Right cardiac atrium (tissue), 5 donors: ENCODE data around the gene SKIC2. TPM values are rescaled to one million over a fixed set of nuclear protein-coding genes. Genes with fewer than 3 reads are reported as not detected.
"Not testable (repeated sequence)": the region's sequence is repeated elsewhere in the genome, so short reads cannot be mapped to it uniquely, and the experiment has no call there.

ENCODE experiments used
- ATAC-seq, 2 donors: fragments of 200-7000 bp; cut with Tn5 transposase; one replicate each; pipeline versions ENCODE4 v1.8.0 to v1.9.1; 2020; ENCODE audit warnings: moderate library complexity in 2 of 2, mild to moderate bottlenecking in 1 of 2
- DNase-seq, 3 donors: peaks; one replicate each; pipeline ENCODE4 v3.0.0-alpha.2; 2020
- H3K27ac ChIP-seq: one replicate; pipeline ENCODE4 v1.5.1; 2013; ENCODE audit warnings: mild to moderate bottlenecking, low read length, control low read depth, moderate library complexity
- H3K27me3 ChIP-seq: one replicate; pipeline ENCODE4 v1.6.1; 2013; ENCODE audit not compliant: control insufficient read depth, insufficient read depth
- H3K4me1 ChIP-seq: one replicate; pipeline ENCODE4 v1.6.1; 2013; ENCODE audit warnings: low read length; ENCODE audit not compliant: control insufficient read depth, insufficient read depth
- H3K4me3 ChIP-seq: one replicate; pipeline ENCODE4 v1.5.1; 2013; ENCODE audit warnings: low read length, control low read depth
- H3K9me3 ChIP-seq: one replicate; pipeline ENCODE4 v1.6.1; 2013; ENCODE audit warnings: low read length; ENCODE audit not compliant: control insufficient read depth
- WGBS: extraction: QIAGEN DNeasy Blood & Tissue Kit; methylation state at CpG from one replicate; pipeline ENCODE4 v1.1.7; 2013; 5-methylcytosine and 5-hydroxymethylcytosine counted together
- intact Hi-C, 4 donors: fragments of 100-400 bp; cut with DNase I; formaldehyde crosslinking; loops; one replicate each; pipeline versions ENCODE4 v1.11.0 to v1.14.0; 2022 to 2023
- polyA plus RNA-seq: library from polyadenylated mRNA; stranded (reverse); fragments of 200-250 nt; gene quantifications from one replicate; pipeline ENCODE4 v1.2.3, GENCODE V29; 2013
- total RNA-seq, 4 donors: library from RNA; stranded (reverse); fragmentation: NEBNext Ultra II Directional; extraction: Animal tissue kit (Norgen Biotek cat#: 25700); gene quantifications; one replicate each; pipeline ENCODE4 v1.2.1, GENCODE V29; 2021
- donor health status: healthy with polysubstance abuse.
- donor health status: DM: no; HTN: yes; CAD: no.
- donor health status: DM: no; HTN: no; CAD: no.
- donor health status: DM: no; HTN: yes; CAD: no; lungs with severe emphysema.
- donor health status: DM: yes; HTN: yes; CAD: no.

The SKIC2 gene
- total and polyA plus RNA-seq, 5 donors, result 28.9 to 43.1 (median 36.8) TPM

GRCh38 chr6:31969712-31970603 is 11.0 kb downstream of the SKIC2 start:
- Histone ChIP-seq H3K4me3 (no peak overlapping the region), H3K27me3 (no peaks in the 10 kb centered on the region), H3K4me1 (peaks cover 4% of the 10 kb centered on the region), H3K27ac (no peak overlapping the region), H3K9me3 (no peaks in the 10 kb centered on the region)
- 67% methylated on average over 17 of the region's 17 CpGs for WGBS
- DNase-seq (no peak), ATAC-seq (no peak)
- intact Hi-C loops, result loop anchor here in 1 of 4 donors (10.0 kb wide), 1 partner anchor 1005 kb away; no protein-coding TSS in a partner anchor

- Histone ChIP-seq H3K27ac (peak overlapping the region; percentile 90), H3K27me3 (no peaks in the 10 kb centered on the region), H3K4me1 (peaks cover 4% of the 10 kb centered on the region), H3K4me3 (peak overlapping the region; percentile 71), H3K9me3 (no peaks in the 10 kb centered on the region)
- ATAC-seq (no peak), DNase-seq (peak in 2 of 3 donors; percentile 64 to 69)
- intact Hi-C loops, result loop anchor here in 1 of 4 donors (10.0 kb wide), 1 partner anchor 1004 kb away; no protein-coding TSS in a partner anchor
- WGBS, result 78% methylated on average over 18 of the region's 18 CpGs
Measured at GRCh38 chr6:31970604-31971271, 11.8 kb downstream of the SKIC2 start.

- H3K4me1 ChIP-seq, result peaks cover 4% of the 10 kb centered on the region
- intact Hi-C loops, result loop anchor here in 1 of 4 donors (10.0 kb wide), 1 partner anchor 1003 kb away; no protein-coding TSS in a partner anchor
- peak in 1 of 2 donors; percentile 2 for ATAC-seq
- DNase-seq, result peak in 1 of 3 donors; percentile 63
- H3K27me3 ChIP-seq, result no peaks in the 10 kb centered on the region
- 25% methylated on average over 29 of the region's 29 CpGs for WGBS
- H3K9me3 ChIP-seq, result no peaks in the 10 kb centered on the region
- H3K4me3 ChIP-seq, result peak overlapping the region; percentile 71
- H3K27ac ChIP-seq, result peak overlapping the region; percentile 90
Measured at GRCh38 chr6:31971279-31971992, 12.5 kb downstream of the SKIC2 start.

GRCh38 chr6:31971993-31972708 is 13.2 kb downstream of the SKIC2 start, which contains the start of gene DXO:
Gene DXO (minus strand): TSS chr6:31972138. CDS start chr6:31971675, 463 bp downstream.
- intact Hi-C loops, result loop anchor here in 1 of 4 donors (10.0 kb wide), 1 partner anchor 1003 kb away; no protein-coding TSS in a partner anchor
- Histone ChIP-seq H3K4me3 (peak within 1 kb of the TSS; percentile 71), H3K4me1 (peaks cover 4% of the 10 kb centered on the region), H3K27me3 (no peaks in the 10 kb centered on the region), H3K9me3 (no peaks in the 10 kb centered on the region), H3K27ac (peak within 1 kb of the TSS; percentile 90)
- WGBS, result under 1% methylated on average over 62 of the region's 62 CpGs
- DNase-seq (peak; percentile 97 to 99 (median 97)), ATAC-seq (peak; percentile 94 to 96)

GRCh38 chr6:31972709-31973350 is 13.9 kb downstream of the SKIC2 start:
- DNase-seq, result no peak
- intact Hi-C loops, result loop anchor here in 1 of 4 donors (10.0 kb wide), 1 partner anchor 1002 kb away; no protein-coding TSS in a partner anchor
- H3K4me1 ChIP-seq, result peaks cover 4% of the 10 kb centered on the region
- H3K27ac ChIP-seq, result peak overlapping the region; percentile 90
- no peaks in the 10 kb centered on the region for H3K27me3 ChIP-seq
- peak overlapping the region; percentile 71 for H3K4me3 ChIP-seq
- 6% methylated on average over 19 of the region's 19 CpGs for WGBS
- no peaks in the 10 kb centered on the region for H3K9me3 ChIP-seq
- peak in 1 of 2 donors; percentile 24 for ATAC-seq

GRCh38 chr6:31976065-31976464 is 17.1 kb downstream of the SKIC2 start:
- DNase-seq, result peak in 2 of 3 donors; percentile 46 to 70
- not testable (repeated sequence) for ATAC-seq, H3K27me3 ChIP-seq, H3K27ac ChIP-seq, H3K9me3 ChIP-seq, H3K4me1 ChIP-seq, H3K4me3 ChIP-seq
- WGBS, result 98% methylated on average over 30 of the region's 30 CpGs
- intact Hi-C loops, result loop anchor here in 1 of 4 donors (10.0 kb wide), 1 partner anchor 999 kb away; no protein-coding TSS in a partner anchor

GRCh38 chr6:31977816-31978431 is 18.9 kb downstream of the SKIC2 start:
- Histone ChIP-seq H3K4me1 (no peaks in the 10 kb centered on the region), H3K27ac (no peak overlapping the region), H3K9me3 (no peaks in the 10 kb centered on the region), H3K4me3 (no peak overlapping the region), H3K27me3 (no peaks in the 10 kb centered on the region)
- intact Hi-C loops, result loop anchor here in 1 of 4 donors (10.0 kb wide), 1 partner anchor 997 kb away; no protein-coding TSS in a partner anchor
- DNase-seq, result peak in 1 of 3 donors; percentile 16
- no peak for ATAC-seq
- WGBS, result 94% methylated on average over 12 of the region's 12 CpGs

GRCh38 chr6:31978831-31979230 is 19.9 kb downstream of the SKIC2 start:
- no peaks in the 10 kb centered on the region for H3K27me3 ChIP-seq
- peak in 1 of 3 donors; percentile 11 for DNase-seq
- no peaks in the 10 kb centered on the region for H3K4me1 ChIP-seq
- no peak overlapping the region for H3K4me3 ChIP-seq
- no peaks in the 10 kb centered on the region for H3K9me3 ChIP-seq
- intact Hi-C loops, result loop anchor here in 1 of 4 donors (10.0 kb wide), 1 partner anchor 996 kb away; no protein-coding TSS in a partner anchor
- 84% methylated on average over 5 of the region's 5 CpGs for WGBS
- ATAC-seq, result no peak
- H3K27ac ChIP-seq, result no peak overlapping the region

GRCh38 chr6:31979238-31979898 is 20.4 kb downstream of the SKIC2 start:
- 90% methylated on average over 3 of the region's 3 CpGs for WGBS

More at GRCh38 chr6:31979238-31979898, 20.4 kb downstream of the SKIC2 start:
- no peaks in the 10 kb centered on the region for H3K9me3 ChIP-seq
- H3K4me1 ChIP-seq, result no peaks in the 10 kb centered on the region
- H3K4me3 ChIP-seq, result no peak overlapping the region
- H3K27ac ChIP-seq, result no peak overlapping the region
- no peaks in the 10 kb centered on the region for H3K27me3 ChIP-seq
- DNase-seq, result no peak
- ATAC-seq, result no peak
- intact Hi-C loops, result loop anchor here in 1 of 4 donors (10.0 kb wide), 1 partner anchor 995 kb away; no protein-coding TSS in a partner anchor
